Measurements from ENCODE around the gene TMBIM4.

TMBIM4 gene

DNA sequence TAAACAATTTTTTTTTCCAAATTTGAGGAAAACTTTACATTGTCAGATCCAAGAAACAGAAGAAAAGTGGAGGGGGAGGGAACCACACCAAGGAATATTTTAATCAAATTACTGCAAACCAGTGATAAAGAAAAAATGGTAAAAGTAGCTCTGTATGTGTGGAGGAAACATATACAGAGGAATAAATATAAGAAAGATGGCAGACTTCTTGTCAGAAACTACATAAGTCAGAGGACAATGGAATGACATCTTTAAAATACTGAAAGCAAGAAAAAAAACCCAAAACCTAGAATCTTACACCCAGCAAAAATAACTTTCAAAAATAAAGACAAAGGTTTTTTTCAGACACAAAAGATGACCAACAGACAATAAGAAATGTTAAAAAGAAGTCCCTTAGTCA lies 29.1 kb downstream of the TMBIM4 start:
- DNase-seq (ENCODE audit: low read depth), result no peak

DNA sequence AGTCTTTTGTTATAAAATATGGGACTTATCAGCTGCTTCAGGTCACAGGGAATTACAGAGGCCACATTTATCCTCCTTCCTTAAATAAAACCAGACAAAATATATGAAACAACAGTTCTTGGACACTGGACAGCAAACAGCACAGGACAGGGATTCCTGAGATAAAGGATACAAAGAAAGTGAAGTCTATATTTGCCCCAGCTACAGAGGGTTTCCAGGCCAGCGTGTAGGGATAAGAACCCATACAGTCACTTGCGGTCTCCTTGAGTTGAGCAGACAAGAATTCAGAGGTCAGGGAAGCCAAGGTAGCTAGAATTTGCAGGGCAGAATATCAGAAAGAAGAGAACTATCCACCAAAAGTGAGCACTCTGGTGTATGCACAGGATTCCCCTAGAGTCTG lies 30.5 kb downstream of the TMBIM4 start:
- no peak for DNase-seq (ENCODE audit: low read depth)

DNA sequence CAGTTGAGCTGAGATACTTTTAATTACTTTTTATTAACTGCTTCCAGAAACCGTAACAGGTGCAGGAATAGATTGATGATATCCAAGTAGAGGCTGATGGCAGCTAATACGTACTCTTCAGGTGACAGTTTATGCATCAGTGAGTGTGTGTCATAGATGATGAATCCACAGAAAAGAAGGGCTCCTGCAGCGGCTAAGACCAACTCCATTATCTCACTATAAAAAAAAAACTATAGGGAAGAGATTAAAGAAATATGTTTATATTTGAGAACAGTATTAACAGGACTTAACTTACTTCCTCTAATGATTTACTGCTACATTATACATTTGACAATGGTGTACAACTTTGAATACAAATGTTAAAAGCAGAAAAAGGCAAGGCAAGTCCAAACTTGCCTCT lies 31.9 kb downstream of the TMBIM4 start:
- DNase-seq (ENCODE audit: low read depth), result no peak

DNA sequence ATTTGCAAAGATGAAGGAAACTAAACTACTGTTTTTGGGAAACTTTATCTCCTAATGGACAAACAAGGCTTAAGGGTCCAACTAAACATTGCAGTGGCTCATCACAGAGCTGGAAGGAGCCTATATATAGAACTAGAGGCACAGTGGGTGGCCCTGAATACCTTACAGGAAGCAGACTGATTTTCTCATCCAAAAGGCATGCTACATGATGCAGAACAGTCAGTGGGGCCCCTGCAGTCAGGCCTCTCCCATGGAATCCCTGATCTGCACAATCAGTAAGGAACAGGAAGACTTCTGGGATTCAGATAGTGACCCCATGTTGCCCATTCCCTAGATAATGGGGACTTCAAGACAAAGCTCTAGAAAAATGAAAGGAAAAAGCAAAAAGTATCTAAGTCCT lies 37.4 kb downstream of the TMBIM4 start:
- DNase-seq (ENCODE audit: low read depth), result no peak

DNA sequence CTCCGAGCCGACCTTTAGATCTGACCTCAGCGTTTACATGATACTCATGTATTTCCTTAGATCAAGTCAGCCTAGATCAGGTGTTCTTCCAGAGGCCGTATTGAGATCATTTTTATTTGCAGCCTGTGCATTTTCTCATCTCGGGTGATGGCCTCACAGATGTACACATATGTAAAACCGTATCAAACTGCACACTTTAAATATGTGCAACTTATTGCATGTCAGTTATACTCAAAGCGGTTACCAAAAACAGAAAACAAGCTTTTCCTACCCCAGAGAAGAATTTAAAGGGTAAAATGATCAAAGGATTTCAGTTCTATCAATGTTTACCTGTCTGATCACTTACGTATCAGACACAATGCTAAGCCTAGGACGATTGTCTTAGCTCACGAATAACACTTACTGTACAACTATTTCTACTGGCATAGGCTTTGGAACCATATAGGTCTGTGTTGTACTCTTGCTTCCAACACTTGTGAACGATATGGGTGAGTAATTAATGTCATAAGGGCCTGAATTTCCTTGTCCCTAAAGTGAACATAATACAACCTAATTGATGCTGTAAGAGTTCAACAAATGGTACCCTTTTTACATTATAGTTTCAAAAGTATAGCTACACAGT lies 38.6 kb downstream of the TMBIM4 start:
- DNase-seq (ENCODE audit: low read depth), result no peak

DNA sequence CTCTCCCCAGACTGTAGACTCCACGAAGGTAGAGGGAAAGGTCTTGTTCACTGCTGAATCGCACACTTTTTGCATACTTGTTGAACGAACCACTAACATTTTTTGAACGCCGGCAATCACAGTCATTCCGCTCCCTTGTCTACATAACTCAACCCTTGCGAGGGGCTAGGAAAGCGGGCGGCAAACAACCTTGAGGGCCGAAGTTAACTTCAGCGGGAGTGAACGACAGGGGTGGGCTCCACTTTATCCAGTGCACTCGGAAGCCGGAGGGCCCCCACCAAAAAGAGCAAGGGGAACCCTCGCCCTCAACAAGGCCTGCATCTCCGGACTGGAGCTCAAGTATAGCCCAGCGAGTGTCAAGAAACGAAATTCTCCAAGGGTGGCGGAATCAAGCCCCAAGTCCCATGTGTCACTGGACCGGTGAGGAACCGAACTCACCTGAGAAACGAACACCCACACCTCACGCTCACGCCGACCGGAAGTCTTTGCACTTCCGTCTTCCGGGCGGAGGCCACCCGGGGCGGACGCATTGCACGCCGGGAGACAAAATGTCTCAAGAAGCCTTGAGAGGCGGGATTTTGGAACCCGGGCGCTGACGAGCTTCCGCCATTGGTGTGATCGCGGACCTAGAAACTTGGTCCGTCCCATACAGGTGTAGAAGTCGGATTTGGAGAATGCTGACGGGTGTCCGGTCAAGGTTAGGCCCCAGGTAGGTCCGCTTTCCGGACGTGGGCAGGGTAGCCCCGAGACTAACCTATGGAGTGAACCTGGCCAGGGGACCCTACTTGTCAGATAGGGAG lies 39.3 kb downstream of the TMBIM4 start, which contains the start of gene LLPH:
Gene LLPH (minus strand): TSS at position 484 of the 800 bp plus-strand sequence. CDS start 1,644 bp downstream, outside the sequence.
- DNase-seq (ENCODE audit: low read depth), result peak; percentile 85

DNA sequence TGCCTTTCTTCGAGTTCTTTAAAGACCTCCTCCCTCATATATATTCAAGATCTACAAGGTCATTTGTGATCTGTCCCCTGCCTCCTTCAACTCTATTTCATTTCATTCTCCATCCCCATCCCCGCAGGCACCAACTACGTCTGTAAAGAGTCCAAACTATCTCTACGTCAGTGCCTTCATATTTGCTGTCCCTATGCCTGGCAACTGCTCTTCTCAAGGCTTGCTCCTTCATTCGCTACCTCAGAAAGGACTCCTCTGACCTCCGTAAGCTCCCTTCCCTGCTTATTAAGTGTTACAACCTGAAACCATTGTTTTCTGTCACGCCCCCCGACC lies 39.9 kb downstream of the TMBIM4 start:
- no peak for DNase-seq (ENCODE audit: low read depth)

DNA sequence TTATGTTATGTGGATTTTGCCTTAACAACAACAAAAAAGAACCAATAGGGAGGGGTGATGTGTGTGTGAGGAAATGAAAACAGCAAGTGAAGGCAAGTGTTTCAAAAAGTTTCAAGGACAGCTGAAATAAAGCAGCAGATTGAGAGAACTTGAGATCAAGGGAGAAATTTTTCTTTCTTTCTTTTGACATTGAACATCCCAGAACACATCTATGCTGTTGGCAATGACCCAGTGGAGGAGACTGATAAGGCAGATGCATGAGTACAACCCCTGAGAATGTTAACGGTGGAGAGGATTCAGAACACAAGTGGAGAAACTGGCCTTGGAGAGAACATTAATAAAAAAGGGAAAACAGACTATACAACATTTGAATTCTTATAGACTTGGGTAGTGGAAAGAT lies 42.1 kb downstream of the TMBIM4 start:
- no peak for DNase-seq (ENCODE audit: low read depth)

DNA sequence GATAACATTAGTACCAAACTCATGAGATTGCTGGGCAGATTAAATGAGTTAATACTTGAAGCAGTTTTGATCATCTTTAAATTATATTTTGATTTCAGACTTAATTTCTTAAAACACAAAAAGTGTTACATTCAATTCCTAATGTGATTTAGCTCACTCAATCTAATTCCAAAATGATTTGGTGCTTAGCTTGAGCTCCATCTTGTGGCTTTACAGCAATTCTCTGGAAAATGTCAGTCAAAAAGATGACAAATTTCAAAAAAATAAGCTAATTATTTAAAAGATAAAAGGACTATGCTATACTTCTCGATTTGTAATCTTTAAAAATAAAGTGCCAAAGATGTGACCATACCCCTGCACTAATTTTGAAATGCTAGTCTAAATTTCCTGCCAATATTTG lies 49.3 kb downstream of the TMBIM4 start:
- DNase-seq (ENCODE audit: low read depth), result no peak

DNA sequence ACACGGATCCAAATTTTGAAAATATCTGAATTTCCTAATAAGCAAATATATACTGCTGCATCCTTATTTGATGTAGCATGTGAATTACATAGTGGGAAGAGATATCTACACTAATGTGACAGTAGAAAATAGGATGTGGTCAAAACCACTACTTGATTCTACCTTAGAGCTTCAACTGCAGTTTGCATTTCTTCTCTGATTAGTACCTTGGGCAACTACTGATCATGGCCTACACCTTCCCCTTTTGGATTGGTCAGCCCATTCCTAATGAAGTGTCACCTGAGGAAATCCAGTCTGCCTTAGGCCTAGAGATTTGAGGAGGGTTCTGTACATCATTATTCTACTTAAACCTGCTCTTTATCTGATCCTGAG lies 49.9 kb downstream of the TMBIM4 start:
- DNase-seq (ENCODE audit: low read depth), result no peak

DNA sequence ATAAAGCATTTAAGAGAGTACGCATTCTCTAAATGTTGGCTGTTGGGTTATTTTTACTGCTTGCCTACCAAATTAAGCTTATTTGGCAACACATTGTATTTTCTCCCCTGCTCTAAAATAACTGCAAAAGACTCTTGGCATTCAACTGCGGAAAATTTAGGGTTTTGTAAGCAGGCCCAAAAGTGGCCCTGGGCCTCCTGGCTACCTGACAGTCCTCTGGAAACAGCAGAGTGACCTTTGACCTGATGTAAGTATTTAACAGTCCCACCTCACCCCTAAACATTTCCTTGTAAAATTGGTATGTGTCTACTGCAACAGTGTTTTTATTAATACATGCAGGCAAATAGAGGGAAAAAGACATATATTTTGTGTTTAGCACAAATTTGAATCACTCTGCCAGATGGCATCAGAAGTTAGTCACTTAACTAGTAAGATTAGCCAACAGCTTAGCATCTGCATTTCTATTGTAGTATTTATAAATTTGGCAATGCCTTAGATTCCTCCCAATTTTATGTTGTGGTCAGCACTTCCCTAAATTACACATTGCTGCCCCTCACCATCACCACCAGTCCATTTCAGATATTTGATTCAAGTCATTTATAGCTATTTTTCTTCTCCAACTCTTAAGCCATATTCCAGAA lies 50.4 kb downstream of the TMBIM4 start:
- DNase-seq (ENCODE audit: low read depth), result no peak

DNA sequence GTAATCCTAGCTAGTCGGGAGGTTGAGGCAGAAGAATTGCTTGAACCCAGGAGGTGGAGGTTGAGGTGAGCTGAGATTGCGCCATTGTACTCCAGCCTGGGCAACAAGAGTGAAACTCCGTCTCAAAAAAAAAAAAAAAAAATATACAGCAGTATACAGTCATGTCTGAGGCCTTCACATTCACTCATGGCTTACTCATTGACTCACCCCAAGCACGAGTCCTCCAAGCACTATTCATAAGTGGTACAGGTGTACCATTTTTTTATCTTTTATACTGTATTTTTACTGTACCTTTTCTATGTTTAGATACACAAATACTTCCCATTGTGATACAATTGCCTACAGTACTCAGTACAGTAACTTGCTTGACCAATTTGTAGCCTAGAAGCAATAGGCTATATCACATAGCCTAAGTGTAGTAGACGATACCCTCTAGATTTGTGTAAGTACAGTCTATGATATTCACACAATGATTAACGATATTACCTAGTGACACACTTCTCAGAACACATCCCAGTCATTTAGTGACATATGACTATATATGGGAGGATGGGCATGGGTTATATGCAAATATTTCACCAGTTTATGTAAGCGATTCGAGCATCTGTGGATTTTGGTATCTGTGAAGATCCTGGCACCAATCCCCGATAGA lies 51.4 kb downstream of the TMBIM4 start:
- DNase-seq (ENCODE audit: low read depth), result no peak

DNA sequence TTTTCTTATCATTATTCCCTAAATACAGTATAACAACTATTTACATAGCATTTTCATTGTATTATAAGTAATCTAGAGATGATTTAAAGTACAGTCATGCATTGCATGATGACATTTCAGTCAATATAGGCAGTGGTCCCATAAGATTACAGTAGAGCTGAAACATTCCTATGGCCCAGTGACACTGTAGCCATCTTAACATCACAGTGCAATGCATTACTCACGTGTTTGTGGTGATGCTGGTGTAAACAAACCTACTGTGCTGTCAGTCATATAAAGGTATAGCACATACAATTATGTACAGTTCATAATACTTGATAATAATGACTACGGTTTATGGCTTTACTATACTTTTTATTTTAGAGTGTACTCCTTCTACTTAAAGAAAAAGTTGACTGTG lies 52.6 kb downstream of the TMBIM4 start:
- DNase-seq (ENCODE audit: low read depth), result no peak

DNA sequence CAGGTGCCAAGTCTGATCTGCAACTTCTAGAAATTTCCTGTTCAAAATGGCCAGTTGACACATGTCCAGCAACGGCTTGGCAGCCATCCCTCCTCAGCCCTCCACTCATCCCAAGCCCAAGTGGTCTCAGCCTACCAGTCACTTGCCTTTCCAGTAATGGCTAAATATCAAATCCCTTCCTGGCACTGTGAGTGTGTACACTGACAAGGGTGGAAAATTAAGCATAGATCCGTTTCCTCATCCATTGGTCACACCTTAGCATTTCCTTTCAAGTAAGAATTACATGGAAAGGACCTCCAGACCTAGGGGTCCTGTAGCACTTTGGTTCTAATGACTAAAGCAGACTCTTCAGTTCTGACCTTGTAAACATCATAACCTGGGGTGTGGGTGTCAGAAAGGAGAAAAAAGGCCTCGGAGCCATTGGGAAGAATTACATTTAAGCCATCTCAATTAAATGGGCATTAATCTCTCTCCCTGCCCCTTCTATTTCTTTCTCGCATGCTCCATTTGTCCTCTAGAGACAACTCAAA lies 54.7 kb downstream of the TMBIM4 start:
- DNase-seq (ENCODE audit: low read depth), result no peak

DNA sequence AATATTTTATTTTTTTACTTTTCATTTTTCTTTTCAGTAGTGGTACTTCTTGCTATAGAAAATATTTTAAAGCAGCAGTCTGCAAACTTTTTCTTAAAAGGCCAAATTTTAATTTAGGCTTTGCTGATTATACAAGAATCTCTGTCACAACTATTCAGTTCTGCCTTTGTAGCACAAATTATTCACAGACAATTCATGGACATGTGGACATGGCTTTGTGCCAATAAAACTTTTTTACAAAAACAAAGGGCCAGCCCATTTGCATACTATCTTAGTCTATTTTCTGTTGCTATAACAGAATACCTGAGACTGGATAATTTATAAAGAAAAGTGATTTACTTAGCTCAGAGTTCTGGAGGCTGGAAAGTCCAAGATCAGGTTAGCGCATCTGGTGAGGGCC lies 56.3 kb downstream of the TMBIM4 start:
- no peak for DNase-seq (ENCODE audit: low read depth)

DNA sequence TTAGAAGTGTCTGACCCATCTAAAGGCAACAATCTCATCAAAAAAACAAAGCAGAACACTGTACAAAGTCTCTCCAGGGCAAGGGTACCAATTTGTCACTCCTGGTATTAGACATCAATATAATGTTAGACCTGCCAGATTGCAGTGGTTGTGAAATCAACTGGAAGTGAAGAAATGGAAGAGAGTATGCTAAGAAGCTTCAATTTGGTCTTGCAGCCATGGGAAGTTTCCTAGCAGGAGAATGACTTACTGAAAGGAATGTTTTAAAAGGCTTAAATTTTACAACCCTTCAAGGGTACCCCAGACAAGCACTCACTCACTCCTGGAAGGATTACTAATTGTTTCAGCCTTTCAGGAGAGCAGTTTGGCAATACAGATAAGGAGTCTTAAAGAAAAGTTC lies 58.2 kb downstream of the TMBIM4 start:
- DNase-seq (ENCODE audit: low read depth), result no peak

DNA sequence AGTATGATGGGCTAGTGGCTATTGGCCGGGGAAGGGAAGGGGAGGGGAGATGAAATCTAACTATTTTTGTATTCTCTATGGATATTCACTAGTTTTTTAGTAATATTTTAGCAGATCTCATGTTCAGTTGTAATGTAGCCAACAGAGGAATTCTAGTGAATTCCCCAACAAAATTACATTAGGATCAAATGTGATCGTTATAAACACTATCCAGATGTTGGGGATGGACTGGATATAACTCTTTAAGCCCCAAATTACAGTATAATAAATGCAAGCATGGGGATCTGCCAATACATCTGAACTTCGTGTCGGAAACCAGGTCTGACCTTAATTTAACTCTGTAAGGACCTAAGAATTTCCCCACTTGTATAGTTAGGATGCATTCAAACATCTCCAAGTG lies 60.7 kb downstream of the TMBIM4 start:
- no peak for DNase-seq (ENCODE audit: low read depth)

DNA sequence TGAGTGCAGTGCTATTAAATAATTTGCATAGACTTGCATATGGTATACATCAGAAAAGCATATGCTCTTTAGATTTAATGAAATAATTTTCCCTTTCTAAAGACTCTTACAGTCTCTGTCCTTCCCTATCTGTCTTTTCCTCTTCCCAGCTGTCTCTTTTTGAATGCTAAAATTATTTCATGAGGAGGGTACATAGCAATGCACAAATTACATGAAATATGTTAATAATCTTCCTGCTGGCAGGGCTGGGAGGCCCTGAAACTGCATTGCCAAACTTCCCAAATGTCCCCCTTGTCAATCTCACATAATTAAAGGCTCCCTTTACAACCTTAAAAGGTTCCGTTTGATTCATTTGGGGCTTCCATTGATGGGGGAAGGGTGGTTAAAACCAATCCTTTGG lies 61.4 kb downstream of the TMBIM4 start:
- no peak for DNase-seq (ENCODE audit: low read depth)

DNA sequence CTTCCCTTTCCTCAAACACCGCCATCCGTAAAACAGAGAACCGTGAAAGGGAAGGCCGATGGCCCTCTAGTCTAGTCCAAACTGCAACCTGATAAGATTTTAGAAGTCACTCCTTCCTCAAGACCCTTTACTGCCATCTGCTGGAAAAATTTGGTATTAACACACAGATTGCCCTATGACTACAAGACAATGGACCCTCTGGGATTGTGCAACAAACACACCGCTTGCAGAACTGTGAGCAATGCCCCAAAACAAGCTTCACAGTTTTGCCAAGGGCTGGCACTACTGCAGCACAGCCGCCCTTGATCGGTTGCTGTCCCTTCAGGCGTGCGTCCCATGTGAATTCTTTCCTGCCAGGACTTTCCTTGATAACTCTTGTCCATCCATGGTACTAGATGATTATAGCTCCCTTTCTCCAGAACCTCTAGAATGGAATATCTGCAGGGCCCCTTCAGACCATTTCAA lies 62.3 kb downstream of the TMBIM4 start:
- DNase-seq (ENCODE audit: low read depth), result no peak

DNA sequence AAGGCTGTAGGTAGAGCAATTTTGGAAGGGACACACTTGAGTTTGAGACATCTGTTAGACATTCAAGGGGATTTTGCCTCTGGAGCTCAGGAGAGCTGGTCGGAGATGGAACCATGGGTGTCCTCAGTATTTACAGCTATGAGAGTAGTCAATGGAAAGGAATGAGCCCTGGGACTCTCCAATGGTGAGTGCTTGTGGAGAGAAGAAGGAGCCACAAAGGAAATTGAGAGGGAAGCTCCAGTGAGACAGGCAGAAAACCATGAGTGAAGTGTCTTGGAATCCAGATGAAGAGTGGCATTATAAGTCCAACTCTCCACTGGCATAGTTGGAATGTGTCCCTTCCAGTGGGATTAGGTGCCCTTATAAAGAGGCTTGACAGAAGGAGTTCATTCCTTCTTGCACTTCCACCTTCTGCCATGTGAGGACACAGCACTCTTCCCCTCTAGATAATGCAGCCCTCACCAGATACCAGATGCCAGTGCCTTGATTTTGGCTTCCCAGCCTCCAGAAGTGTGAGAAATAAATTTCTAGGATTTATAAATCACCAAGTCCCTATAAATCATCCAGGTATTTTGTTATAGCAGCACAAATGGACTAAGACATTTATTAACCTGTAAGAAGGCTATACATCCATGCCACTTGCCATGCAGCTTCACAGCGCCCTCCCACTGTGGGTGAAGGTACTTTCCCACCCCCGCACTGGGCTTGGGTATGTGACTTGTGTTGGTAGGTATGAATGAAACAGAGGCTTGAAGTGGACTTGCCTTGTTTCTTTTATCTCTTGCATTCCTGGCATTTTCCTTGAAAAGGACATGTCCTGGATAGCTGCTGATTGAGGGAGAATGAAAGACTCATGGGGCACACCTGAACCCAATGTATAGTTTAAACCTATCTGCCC lies 66.5 kb downstream of the TMBIM4 start:
- no peak for DNase-seq (ENCODE audit: low read depth)

DNA sequence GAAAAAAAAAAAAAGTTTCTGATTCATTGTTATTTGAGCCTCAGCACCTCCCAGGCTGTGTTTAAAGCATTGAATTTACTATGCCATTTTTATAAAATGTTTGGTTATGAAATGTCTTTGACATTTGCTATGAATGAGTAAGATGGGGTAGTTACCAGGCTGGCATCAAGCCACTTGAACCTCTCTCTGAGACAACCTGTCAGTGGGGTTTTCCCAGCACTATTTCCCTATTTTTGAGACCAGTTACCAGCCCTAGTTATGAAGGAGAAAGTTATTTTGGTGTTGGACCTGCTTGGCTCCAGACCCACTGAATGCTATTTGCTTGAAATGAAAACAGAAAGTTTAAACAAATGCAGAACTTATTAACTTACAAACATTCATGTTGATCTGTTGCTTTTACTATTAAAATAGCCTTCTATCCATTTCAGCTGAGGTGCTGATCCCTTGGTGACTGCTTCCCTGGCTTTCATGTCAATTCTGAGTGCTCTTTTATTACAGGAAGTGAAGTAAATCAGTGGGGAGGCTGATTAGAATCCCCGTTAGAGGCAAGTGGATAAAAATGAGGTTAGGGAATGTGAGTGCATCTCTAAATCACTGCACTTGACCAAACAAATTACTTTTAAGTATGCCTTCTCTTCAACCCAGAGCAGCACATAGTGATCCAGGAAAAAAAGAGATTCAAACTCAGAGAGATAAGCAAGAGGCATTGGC lies 77.1 kb downstream of the TMBIM4 start:
- DNase-seq (ENCODE audit: low read depth), result no peak

Data from activated T-helper 9 cell treated with anti-CD3 and anti-CD28 coated beads, Interleukin-2, amount 50 U/mL, for 16 hours (primary cell).